GM21786 (cell line): ENCODE data around the gene OR10K2.

Source experiments
- ATAC-seq: cut with Tn5 transposase; IDR thresholded peaks from one replicate; pipeline ENCODE4 v1.9.1; 2021; ENCODE audit not compliant: unreplicated experiment

Gene OR10K2

DNA sequence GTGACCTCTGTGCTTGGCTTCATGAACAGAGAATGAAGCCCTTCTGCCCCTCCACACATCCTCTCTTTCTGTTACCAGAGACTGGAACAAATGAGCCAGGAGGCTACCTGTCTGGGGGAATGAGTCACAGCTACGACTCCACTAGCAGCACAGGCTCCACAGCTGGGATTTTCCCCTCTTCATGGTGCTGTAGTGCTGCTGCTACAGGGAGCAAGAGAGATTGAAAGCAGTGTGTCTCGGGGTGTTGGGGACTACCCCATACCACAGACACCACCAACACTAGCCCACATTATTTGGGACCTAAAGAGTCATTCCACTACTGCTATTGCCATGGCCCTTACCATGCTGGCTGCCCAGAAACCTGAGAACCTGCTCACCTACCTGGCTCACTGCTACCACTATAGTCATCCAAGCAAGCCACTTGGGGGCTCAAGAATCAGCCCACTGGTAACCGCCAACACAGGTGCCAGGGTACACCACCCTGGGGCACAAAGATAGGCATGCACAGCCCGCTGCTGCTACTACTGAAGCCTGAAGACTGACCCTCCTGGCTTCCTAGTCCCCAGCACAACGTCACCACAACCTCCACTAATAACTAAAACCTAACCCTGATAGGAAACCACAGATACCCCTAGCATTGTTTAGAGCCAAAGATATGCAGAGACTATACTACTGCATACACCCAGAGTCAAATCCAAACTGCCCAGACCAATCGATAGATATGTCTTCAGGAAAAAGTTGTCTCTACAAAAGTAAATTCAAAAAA, 54.7 kb downstream of the OR10K2 start:
- peak; percentile 97 for ATAC-seq
